PC-9 (cell line): ENCODE data around the gene FAT1.

ENCODE experiments used
- CTCF ChIP-seq: fragments of 200-600 bp; sonication (generic); conservative IDR thresholded peaks from 2 replicates; pipeline ENCODE4 v1.6.1; 2017; ENCODE audit warnings: mixed run types, antibody characterized with exemption, mild to moderate bottlenecking, moderate library complexity
- EZH2 ChIP-seq: fragments of 200-600 bp; sonication (generic); IDR thresholded peaks from 2 replicates; pipeline ENCODE4 v1.8.0; 2017; ENCODE audit warnings: antibody characterized with exemption, low read depth

- TF ChIP-seq CTCF, result no peak
- no peak for TF ChIP-seq EZH2
These were observed 180.4 kb downstream of the FAT1 start for GRCh38 chr4:186543206-186543605.
